CD4-positive, alpha-beta memory T cell (primary cell): Measurements from ENCODE around the gene MAN1A1. TPM values are rescaled to one million over a fixed set of nuclear protein-coding genes. Genes with fewer than 3 reads are reported as not detected.

Source experiments
- CTCF ChIA-PET: fragments of 350-600 bp; sonication (Branson Sonifier 250); formaldehyde crosslinking; loops from one replicate; lab custom pipeline; 2021; ENCODE audit warnings: inconsistent platforms; ENCODE audit not compliant: partially characterized antibody; lab: Charles Lee
- POLR2A ChIA-PET: fragments of 350-600 bp; sonication (Branson Sonifier 250); formaldehyde crosslinking; loops from one replicate; lab custom pipeline; 2021; ENCODE audit not compliant: partially characterized antibody; lab: Charles Lee
- DNase-seq, 5 donors: peaks; one replicate each; pipeline versions ENCODE4 v3.0.0 to v3.0.0-alpha.2; 2020 to 2022; ENCODE audit warnings: mixed read lengths in 1 of 5
- H3K27ac ChIP-seq: one replicate; pipeline ENCODE4 v1.7.0; 2013; ENCODE audit warnings: low read depth, low read length
- H3K27me3 ChIP-seq: 2 replicates; pipeline ENCODE4 v1.7.0; 2013; ENCODE audit warnings: mild to moderate bottlenecking, low read length, moderate library complexity; ENCODE audit not compliant: insufficient read depth
- H3K36me3 ChIP-seq: 2 replicates; pipeline ENCODE4 v1.7.0; 2013; ENCODE audit warnings: mild to moderate bottlenecking, low read length, moderate library complexity; ENCODE audit not compliant: insufficient read depth
- H3K4me1 ChIP-seq: 2 replicates; pipeline ENCODE4 v1.7.0; 2013; ENCODE audit warnings: mild to moderate bottlenecking, low read length, moderate library complexity; ENCODE audit not compliant: insufficient read depth
- H3K4me3 ChIP-seq, 2 donors: one replicate each; pipeline ENCODE4 v1.7.0; 2013; ENCODE audit warnings: low read length in 2 of 2, mild to moderate bottlenecking in 1 of 2
- H3K9me3 ChIP-seq, 2 donors: one replicate each; pipeline ENCODE4 v1.7.0; 2013; ENCODE audit warnings: low read length in 2 of 2, control low read depth in 1 of 2; ENCODE audit not compliant: control insufficient read depth in 1 of 2
- H3K27ac Mint-ChIP-seq, 7 donors: one replicate each; pipeline ENCODE4 v1.8.0; 2020 to 2021; ENCODE audit warnings: mixed read lengths in 7 of 7, mild to moderate bottlenecking in 6 of 7, inconsistent platforms in 3 of 7, moderate library complexity in 3 of 7
- H3K27me3 Mint-ChIP-seq, 2 donors: one replicate each; pipeline ENCODE4 v1.8.0; 2020 to 2021; ENCODE audit warnings: mixed read lengths in 2 of 2
- H3K36me3 Mint-ChIP-seq, 2 donors: one replicate each; pipeline ENCODE4 v1.8.0; 2020 to 2021; ENCODE audit warnings: mixed read lengths in 2 of 2, inconsistent platforms in 1 of 2, mild to moderate bottlenecking in 1 of 2
- H3K4me1 Mint-ChIP-seq, 4 donors: one replicate each; pipeline ENCODE4 v1.8.0; 2020 to 2021; ENCODE audit warnings: mixed read lengths in 4 of 4, mild to moderate bottlenecking in 1 of 4
- H3K4me3 Mint-ChIP-seq, 8 donors: one replicate each; pipeline ENCODE4 v1.8.0; 2020 to 2021; ENCODE audit warnings: mixed read lengths in 8 of 8, mild to moderate bottlenecking in 7 of 8, moderate library complexity in 6 of 8, inconsistent platforms in 3 of 8
- H3K9me3 Mint-ChIP-seq, 8 donors: one replicate each; pipeline ENCODE4 v1.8.0; 2020 to 2021; ENCODE audit warnings: mixed read lengths in 8 of 8, mild to moderate bottlenecking in 5 of 8, inconsistent platforms in 3 of 8, moderate library complexity in 1 of 8
- intact Hi-C: fragments of 100-400 bp; cut with micrococcal nuclease; formaldehyde crosslinking; loops from one replicate; pipeline ENCODE4 v1.15.1; 2023
- polyA plus RNA-seq, 2 donors: library from polyadenylated mRNA; unstranded; fragments of 300-500 nt; fragmentation: Illumina TruSeq; gene quantifications; one replicate each; pipeline ENCODE4 v1.2.3, GENCODE V29; 2021
- total RNA-seq, 2 experiments: library from RNA; stranded (reverse); gene quantifications; one replicate each; pipeline ENCODE4 v1.2.3, GENCODE V29; 2021

The MAN1A1 gene
- total and polyA plus RNA-seq, 4 experiments from 2014 or later, result 12.3 to 14.7 (median 12.3) TPM

- POLR2A ChIA-PET, result interaction anchor here (1.0 to 3.8 kb wide), 8 partner anchors 14 to 1745 kb away, joined by 3 to 45 read pairs (median 4); partner anchors contain the start of genes GOPC and MCM9
- peaks cover 40% of the 10 kb centered on the region for H3K4me1 ChIP-seq
- peak overlapping the region; percentile 88 for H3K27ac ChIP-seq
- H3K4me1 Mint-ChIP-seq, result peaks cover 36 to 65% (median 46%) of the 10 kb centered on the region in 4 donors
- peak overlapping the region; percentile 59 to 81 for H3K4me3 ChIP-seq
- no peaks in the 10 kb centered on the region for H3K27me3 Mint-ChIP-seq
- H3K27ac Mint-ChIP-seq, result peak overlapping the region; percentile 84 to 97 (median 93)
- no peaks in the 10 kb centered on the region for H3K36me3 ChIP-seq
- H3K4me3 Mint-ChIP-seq, result peak overlapping the region; percentile 90 to 98 (median 94)
- H3K9me3 Mint-ChIP-seq, result peaks cover 0 to 2% (median 0%) of the 10 kb centered on the region in 8 donors
- peak; percentile 22 to 53 (median 26) for DNase-seq
- H3K27me3 ChIP-seq, result no peaks in the 10 kb centered on the region
- intact Hi-C loops, result loop anchor here (2.0 to 5.0 kb wide), 7 partner anchors 25 to 1987 kb away; partner anchors contain the start of genes ASF1A and TBC1D32
- CTCF ChIA-PET, result interaction anchor here (0.6 to 7.3 kb wide), 7 partner anchors 13 to 451 kb away, joined by 4 to 61 read pairs (median 5); no protein-coding TSS in a partner anchor
- H3K36me3 Mint-ChIP-seq, result peaks cover 0 to 8% of the 10 kb centered on the region in 2 donors
- no peaks in the 10 kb centered on the region for H3K9me3 ChIP-seq
These were observed 2.0 kb downstream of the MAN1A1 start for GRCh38 chr6:119347466-119348095.

- Histone ChIP-seq H3K9me3 (no peaks in the 10 kb centered on the region), H3K36me3 (no peaks in the 10 kb centered on the region), H3K4me1 (peaks cover 40% of the 10 kb centered on the region), H3K27ac (peak overlapping the region; percentile 88), H3K4me3 (peak overlapping the region in 1 of 2 donors; percentile 38), H3K27me3 (no peaks in the 10 kb centered on the region)
- H3K4me1 Mint-ChIP-seq, result peaks cover 38 to 72% (median 46%) of the 10 kb centered on the region in 4 donors
- ChIA-PET CTCF (interaction anchor here (1.0 to 7.3 kb wide), 7 partner anchors 9 to 218 kb away, joined by 3 to 61 read pairs (median 5); no protein-coding TSS in a partner anchor), POLR2A (interaction anchor here (0.6 to 3.8 kb wide), 9 partner anchors 9 to 1745 kb away, joined by 3 to 45 read pairs (median 4); partner anchors contain the start of gene GOPC)
- H3K4me3 Mint-ChIP-seq, result peak overlapping the region; percentile 90 to 98 (median 94)
- peaks cover 0 to 2% (median 0%) of the 10 kb centered on the region in 8 donors for H3K9me3 Mint-ChIP-seq
- peaks cover 0 to 8% of the 10 kb centered on the region in 2 donors for H3K36me3 Mint-ChIP-seq
- DNase-seq, result no peak
- H3K27ac Mint-ChIP-seq, result peak overlapping the region in 6 of 7 donors; percentile 8 to 97 (median 76)
- intact Hi-C loops, result loop anchor here (5.0 kb wide), 1 partner anchor 220 kb away; no protein-coding TSS in a partner anchor
- no peaks in the 10 kb centered on the region for H3K27me3 Mint-ChIP-seq
These were observed 2.6 kb downstream of the MAN1A1 start for GRCh38 chr6:119346936-119347335.

GRCh38 chr6:119346450-119346849, 3.1 kb downstream of the MAN1A1 start:
- no peaks in the 10 kb centered on the region for H3K27me3 ChIP-seq
- Mint-ChIP-seq H3K4me3 (peak overlapping the region; percentile 90 to 98 (median 94)), H3K9me3 (peaks cover 0 to 2% (median 0%) of the 10 kb centered on the region in 8 donors), H3K27ac (peak overlapping the region; percentile 17 to 86 (median 69)), H3K36me3 (peaks cover 0 to 8% of the 10 kb centered on the region in 2 donors), H3K4me1 (peaks cover 35 to 73% (median 45%) of the 10 kb centered on the region in 4 donors), H3K27me3 (no peaks in the 10 kb centered on the region)
- H3K27ac ChIP-seq, result peak overlapping the region; percentile 88
- ChIA-PET CTCF (interaction anchor here (1.0 to 7.3 kb wide), 5 partner anchors 9 to 217 kb away, joined by 3 to 61 read pairs (median 5); no protein-coding TSS in a partner anchor), POLR2A (interaction anchor here (0.6 to 3.8 kb wide), 7 partner anchors 8 to 1744 kb away, joined by 3 to 45 read pairs (median 3); partner anchors contain the start of gene GOPC)
- DNase-seq, result no peak
- H3K9me3 ChIP-seq, result no peaks in the 10 kb centered on the region
- intact Hi-C loops, result loop anchor here (5.0 kb wide), 1 partner anchor 219 kb away; no protein-coding TSS in a partner anchor
- peak overlapping the region in 1 of 2 donors; percentile 38 for H3K4me3 ChIP-seq
- peaks cover 40% of the 10 kb centered on the region for H3K4me1 ChIP-seq
- no peaks in the 10 kb centered on the region for H3K36me3 ChIP-seq

GRCh38 chr6:119345114-119345513, 4.4 kb downstream of the MAN1A1 start:
- Mint-ChIP-seq H3K4me3 (peak overlapping the region in 5 of 8 donors; percentile 0 to 98 (median 19)), H3K27ac (peak overlapping the region in 6 of 7 donors; percentile 1 to 72 (median 56)), H3K27me3 (no peaks in the 10 kb centered on the region), H3K36me3 (peaks cover 0 to 5% of the 10 kb centered on the region in 2 donors), H3K9me3 (peaks cover 0 to 2% (median 0%) of the 10 kb centered on the region in 8 donors), H3K4me1 (peaks cover 44 to 80% (median 53%) of the 10 kb centered on the region in 4 donors)
- H3K9me3 ChIP-seq, result no peaks in the 10 kb centered on the region
- no peaks in the 10 kb centered on the region for H3K27me3 ChIP-seq
- DNase-seq, result no peak
- POLR2A ChIA-PET, result interaction anchor here (1.7 kb wide), 1 partner anchor 7 kb away, joined by 5 read pairs; no protein-coding TSS in a partner anchor
- no peak overlapping the region for H3K27ac ChIP-seq
- no peak overlapping the region for H3K4me3 ChIP-seq
- no peaks in the 10 kb centered on the region for H3K36me3 ChIP-seq
- CTCF ChIA-PET, result interaction anchor here (1.3 to 7.3 kb wide), 2 partner anchors 11 to 197 kb away, joined by 3 to 61 read pairs; no protein-coding TSS in a partner anchor
- peaks cover 47% of the 10 kb centered on the region for H3K4me1 ChIP-seq
- intact Hi-C loops, result loop anchor here (5.0 kb wide), 1 partner anchor 218 kb away; no protein-coding TSS in a partner anchor

- Mint-ChIP-seq H3K4me3 (no peak overlapping the region), H3K27ac (peak overlapping the region; percentile 14 to 79 (median 61)), H3K4me1 (peaks cover 45 to 81% (median 53%) of the 10 kb centered on the region in 4 donors), H3K9me3 (peaks cover 0 to 2% (median 0%) of the 10 kb centered on the region in 8 donors), H3K36me3 (peaks cover 0 to 5% of the 10 kb centered on the region in 2 donors), H3K27me3 (no peaks in the 10 kb centered on the region)
- intact Hi-C loops, result no loop called here
- Histone ChIP-seq H3K4me3 (no peak overlapping the region), H3K4me1 (peaks cover 49% of the 10 kb centered on the region), H3K36me3 (no peaks in the 10 kb centered on the region), H3K27me3 (no peaks in the 10 kb centered on the region), H3K9me3 (no peaks in the 10 kb centered on the region), H3K27ac (no peak overlapping the region)
- DNase-seq, result no peak
- ChIA-PET POLR2A (interaction anchor here (0.8 to 1.0 kb wide), 2 partner anchors 30 to 410 kb away, joined by 3 read pairs; partner anchors contain the start of gene MCM9), CTCF (interaction anchor here (1.5 to 7.3 kb wide), 2 partner anchors 10 to 215 kb away, joined by 4 to 61 read pairs; no protein-coding TSS in a partner anchor)
These were observed 5.3 kb downstream of the MAN1A1 start for GRCh38 chr6:119344306-119344705.

- H3K4me3 Mint-ChIP-seq, result peak overlapping the region in 3 of 8 donors; percentile 8 to 17 (median 11)
- no peaks in the 10 kb centered on the region for H3K9me3 ChIP-seq
- no peak overlapping the region for H3K27ac ChIP-seq
- ChIA-PET POLR2A (interaction anchor here (0.8 to 1.0 kb wide), 2 partner anchors 30 to 409 kb away, joined by 3 read pairs; partner anchors contain the start of gene MCM9), CTCF (interaction anchor here (0.9 to 7.3 kb wide), 4 partner anchors 10 to 634 kb away, joined by 3 to 61 read pairs (median 4); no protein-coding TSS in a partner anchor)
- no peak overlapping the region for H3K4me3 ChIP-seq
- peaks cover 46 to 88% (median 57%) of the 10 kb centered on the region in 4 donors for H3K4me1 Mint-ChIP-seq
- H3K9me3 Mint-ChIP-seq, result peaks cover 0 to 2% (median 0%) of the 10 kb centered on the region in 8 donors
- H3K36me3 ChIP-seq, result no peaks in the 10 kb centered on the region
- H3K36me3 Mint-ChIP-seq, result peaks cover 0 to 5% of the 10 kb centered on the region in 2 donors
- peaks cover 49% of the 10 kb centered on the region for H3K4me1 ChIP-seq
- intact Hi-C loops, result no loop called here
- DNase-seq, result no peak
- H3K27ac Mint-ChIP-seq, result peak overlapping the region; percentile 25 to 79 (median 62)
- no peaks in the 10 kb centered on the region for H3K27me3 ChIP-seq
- no peaks in the 10 kb centered on the region for H3K27me3 Mint-ChIP-seq
These were observed 5.9 kb downstream of the MAN1A1 start for GRCh38 chr6:119343573-119344146.
